ENCODE data around the gene MGAT5B.

MGAT5B gene

GRCh38 chr17:76884995-76885893 is 17.0 kb downstream of the MGAT5B start:
- no peak for TF ChIP-seq CTCF (IDR thresholded peaks at IDR 0.05; ENCODE audit: borderline replicate concordance, insufficient read depth, low read depth, low read length)
- H3K4me3 ChIP-seq (ENCODE audit: low read depth, low read length): no peak overlapping the region

- no peak for TF ChIP-seq CTCF (IDR thresholded peaks at IDR 0.05; ENCODE audit: borderline replicate concordance, insufficient read depth, low read depth, low read length)
- H3K4me3 ChIP-seq (ENCODE audit: low read depth, low read length): no peak overlapping the region
Measured at GRCh38 chr17:76885894-76886290, 17.7 kb downstream of the MGAT5B start.

GRCh38 chr17:76886395-76886794 is 18.2 kb downstream of the MGAT5B start:
- no peak for TF ChIP-seq CTCF (IDR thresholded peaks at IDR 0.05; ENCODE audit: borderline replicate concordance, insufficient read depth, low read depth, low read length)
- H3K4me3 ChIP-seq (ENCODE audit: low read depth, low read length): no peak overlapping the region

- TF ChIP-seq CTCF (IDR thresholded peaks at IDR 0.05; ENCODE audit: borderline replicate concordance, insufficient read depth, low read depth, low read length): no peak; the same call in 1 of the 2 replicates
- no peak overlapping the region for H3K4me3 ChIP-seq (ENCODE audit: low read depth, low read length)
Measured at GRCh38 chr17:76887802-76888201, 19.6 kb downstream of the MGAT5B start.

GRCh38 chr17:76888661-76889060 is 20.5 kb downstream of the MGAT5B start:
- H3K4me3 ChIP-seq (ENCODE audit: low read depth, low read length): no peak overlapping the region
- no peak for TF ChIP-seq CTCF (IDR thresholded peaks at IDR 0.05; ENCODE audit: borderline replicate concordance, insufficient read depth, low read depth, low read length)

GRCh38 chr17:76889323-76889722 is 21.1 kb downstream of the MGAT5B start:
- H3K4me3 ChIP-seq (ENCODE audit: low read depth, low read length): no peak overlapping the region

More at GRCh38 chr17:76889323-76889722, 21.1 kb downstream of the MGAT5B start:
- no peak for TF ChIP-seq CTCF (IDR thresholded peaks at IDR 0.05; ENCODE audit: borderline replicate concordance, insufficient read depth, low read depth, low read length)
